H1 (cell line): ENCODE measurements around the gene COX19. TPM values are rescaled to one million over a fixed set of nuclear protein-coding genes. Genes with fewer than 3 reads are reported as not detected.
"Not testable (repeated sequence)": the region's sequence is repeated elsewhere in the genome, so short reads cannot be mapped to it uniquely, and the experiment has no call there.

Experiments
- CTCF ChIA-PET: fragments of 300-600 bp; sonication (Branson Sonifier 250); formaldehyde crosslinking; loops from one replicate; lab custom pipeline; 2021; ENCODE audit not compliant: partially characterized antibody; lab: Charles Lee
- POLR2A ChIA-PET: fragments of 300-600 bp; sonication (Branson Sonifier 250); formaldehyde crosslinking; loops from one replicate; lab custom pipeline; 2021; ENCODE audit warnings: inconsistent platforms; ENCODE audit not compliant: partially characterized antibody; lab: Charles Lee
- DNase-seq, 2 experiments: peaks; one replicate each; pipeline versions ENCODE4 v3.0.0 to v3.0.0-alpha.2; 2010 to 2022; ENCODE audit warnings: low spot score in 2 of 2, low read depth in 1 of 2, mixed read lengths in 1 of 2
- FAIRE-seq: peaks from 2 replicates; lab custom pipeline; 2011; peaks lifted over from hg19 to GRCh38; lab: Jason Lieb, UNC
- H2AFZ ChIP-seq: 2 replicates; pipeline ENCODE4 v1.8.1; 2012; ENCODE audit warnings: low read length, inconsistent platforms
- H2AK5ac ChIP-seq: 2 replicates; pipeline ENCODE4 v1.6.1; 2013; ENCODE audit warnings: low read depth, low read length
- H2BK120ac ChIP-seq: replicated peaks from 2 replicates; pipeline ENCODE3; 2013; ENCODE audit warnings: low read depth, low read length, inconsistent platforms
- H2BK12ac ChIP-seq: 2 replicates; pipeline ENCODE4 v1.6.1; 2013; ENCODE audit warnings: low read depth, low read length
- H2BK15ac ChIP-seq: 2 replicates; pipeline ENCODE4 v1.6.1; 2013; ENCODE audit warnings: low read length
- H2BK20ac ChIP-seq: 2 replicates; pipeline ENCODE4 v1.6.1; 2013; ENCODE audit warnings: low read length
- H2BK5ac ChIP-seq: 2 replicates; pipeline ENCODE4 v1.6.1; 2013; ENCODE audit warnings: low read depth, low read length
- H3K14ac ChIP-seq: 2 replicates; pipeline ENCODE4 v1.6.1; 2013; ENCODE audit warnings: inconsistent platforms; ENCODE audit not compliant: insufficient read length
- H3K18ac ChIP-seq: 2 replicates; pipeline ENCODE4 v1.6.1; 2013; ENCODE audit warnings: low read length; ENCODE audit errors: extremely low read depth
- H3K23ac ChIP-seq: 2 replicates; pipeline ENCODE4 v1.6.1; 2013; ENCODE audit warnings: inconsistent platforms; ENCODE audit not compliant: insufficient read length
- H3K23me2 ChIP-seq: 2 replicates; pipeline ENCODE4 v1.6.1; 2013; ENCODE audit warnings: low read depth, low read length
- H3K27ac ChIP-seq: 2 replicates; pipeline ENCODE4 v1.6.1; 2011; ENCODE audit warnings: low read depth, low read length, inconsistent platforms
- H3K27me3 ChIP-seq, 4 experiments: replicated peaks in 1 of 4; 1 replicate in 1 of 4; 2 replicates in 3 of 4; pipeline versions ENCODE4 v1.6.1 to v1.8.1; 2011 to 2013; ENCODE audit warnings: low read length in 3 of 4, mild to moderate bottlenecking in 3 of 4, inconsistent platforms in 2 of 4, mixed read lengths in 2 of 4, moderate library complexity in 1 of 4; ENCODE audit not compliant: control insufficient read depth in 3 of 4, insufficient read depth in 3 of 4; ENCODE audit errors: extremely low read depth in 1 of 4
- H3K36me3 ChIP-seq, 4 experiments: 2 replicates each; pipeline versions ENCODE4 v1.6.1 to v1.8.1; 2011 to 2013; ENCODE audit warnings: mild to moderate bottlenecking in 4 of 4, low read length in 3 of 4, moderate library complexity in 2 of 4, control low read depth in 1 of 4, inconsistent platforms in 1 of 4; ENCODE audit not compliant: insufficient read depth in 4 of 4, control insufficient read depth in 2 of 4
- H3K4ac ChIP-seq: replicated peaks from 2 replicates; pipeline ENCODE3; 2013; ENCODE audit warnings: low read length, low read depth, mixed read lengths, inconsistent platforms; ENCODE audit not compliant: insufficient read length
- H3K4me1 ChIP-seq, 4 experiments: replicated peaks in 1 of 4; 1 replicate in 1 of 4; 2 replicates in 3 of 4; pipeline versions ENCODE4 v1.6.1 to v1.8.1; 2011 to 2013; ENCODE audit warnings: low read length in 3 of 4, inconsistent platforms in 2 of 4, mixed read lengths in 1 of 4; ENCODE audit not compliant: insufficient read depth in 4 of 4, control insufficient read depth in 3 of 4
- H3K4me2 ChIP-seq, 2 experiments: 2 replicates each; pipeline versions ENCODE4 v1.6.1 to v1.8.1; 2011 to 2013; ENCODE audit warnings: low read depth in 2 of 2, low read length in 2 of 2, control low read depth in 1 of 2, inconsistent platforms in 1 of 2, mild to moderate bottlenecking in 1 of 2; ENCODE audit not compliant: insufficient read depth in 1 of 2
- H3K4me3 ChIP-seq, 4 experiments: fragments of 200-600, 300-600 bp in 1 of 4; sonication (generic), shearing (Covaris generic), sonication (Bioruptor Twin) in 1 of 4; 2 replicates each; pipeline versions ENCODE4 v1.5.1 to v1.8.1; 2011 to 2016; ENCODE audit warnings: low read length in 4 of 4, low read depth in 3 of 4, control low read depth in 2 of 4, inconsistent platforms in 2 of 4, mild to moderate bottlenecking in 2 of 4, mixed read lengths in 1 of 4, moderate library complexity in 1 of 4; ENCODE audit not compliant: insufficient read depth in 2 of 4; ENCODE audit errors: extremely low read depth in 1 of 4
- H3K56ac ChIP-seq: replicated peaks from 2 replicates; pipeline ENCODE3; 2013; ENCODE audit warnings: low read depth, mild to moderate bottlenecking, mixed read lengths, low read length, inconsistent platforms; ENCODE audit not compliant: insufficient read length
- H3K79me1 ChIP-seq: 2 replicates; pipeline ENCODE4 v1.6.1; 2013; ENCODE audit warnings: low read depth, low read length, control low read depth
- H3K79me2 ChIP-seq, 2 experiments: 2 replicates each; pipeline versions ENCODE4 v1.6.1 to v1.8.1; 2012 to 2013; ENCODE audit warnings: low read length in 2 of 2, mild to moderate bottlenecking in 2 of 2, inconsistent platforms in 1 of 2; ENCODE audit not compliant: insufficient read depth in 2 of 2, control insufficient read depth in 1 of 2
- H3K9ac ChIP-seq, 4 experiments: replicated peaks in 1 of 4; 1 replicate in 1 of 4; 2 replicates in 3 of 4; pipeline versions ENCODE4 v1.6.1 to v1.8.1; 2011 to 2013; ENCODE audit warnings: low read depth in 3 of 4, low read length in 3 of 4, control low read depth in 2 of 4, mild to moderate bottlenecking in 2 of 4, moderate library complexity in 2 of 4, inconsistent platforms in 1 of 4; ENCODE audit errors: extremely low read depth in 1 of 4
- H3K9me3 ChIP-seq, 2 experiments: 2 replicates each; pipeline versions ENCODE4 v1.6.1 to v1.8.1; 2012 to 2013; ENCODE audit warnings: mild to moderate bottlenecking in 2 of 2, moderate library complexity in 2 of 2, control low read depth in 1 of 2, inconsistent platforms in 1 of 2, low read depth in 1 of 2, low read length in 1 of 2, mixed read lengths in 1 of 2; ENCODE audit not compliant: insufficient read depth in 2 of 2
- H4K20me1 ChIP-seq, 2 experiments: replicated peaks in 1 of 2; 2 replicates each; pipeline versions ENCODE3 to v1.8.1; 2011 to 2013; ENCODE audit warnings: inconsistent platforms in 2 of 2, low read length in 2 of 2, mild to moderate bottlenecking in 1 of 2; ENCODE audit not compliant: insufficient read depth in 2 of 2, control insufficient read depth in 1 of 2
- H4K5ac ChIP-seq: 2 replicates; pipeline ENCODE4 v1.6.1; 2013; ENCODE audit warnings: low read length, low read depth, mixed read lengths, inconsistent platforms; ENCODE audit not compliant: insufficient read length
- H4K8ac ChIP-seq: 2 replicates; pipeline ENCODE4 v1.8.0; 2013; ENCODE audit warnings: mild to moderate bottlenecking, moderate library complexity, low read length, inconsistent platforms; ENCODE audit not compliant: insufficient read depth; ENCODE audit errors: extremely low read depth
- H4K91ac ChIP-seq: replicated peaks from 2 replicates; pipeline ENCODE3; 2013; ENCODE audit warnings: low read length, mixed read lengths, inconsistent platforms; ENCODE audit not compliant: insufficient read length
- BACH1 ChIP-seq: IDR thresholded peaks from 2 replicates; pipeline ENCODE4 v1.6.1; 2012; ENCODE audit warnings: low read length, improper control_type of control experiment
- GABPA ChIP-seq: IDR thresholded peaks from 2 replicates; pipeline ENCODE4 v1.6.1; 2011; ENCODE audit warnings: mild to moderate bottlenecking, low read length, moderate library complexity, borderline replicate concordance; ENCODE audit not compliant: insufficient read depth
- HDAC2 ChIP-seq, 2 experiments: fragments of 300-600 bp in 1 of 2; sonication (generic) in 1 of 2; IDR thresholded peaks; 2 replicates each; pipeline ENCODE4 v1.6.1; 2011 to 2012; ENCODE audit warnings: low read depth in 2 of 2, low read length in 2 of 2, mild to moderate bottlenecking in 2 of 2, moderate library complexity in 2 of 2, borderline replicate concordance in 1 of 2, inconsistent platforms in 1 of 2
- YY1 ChIP-seq: IDR thresholded peaks from 2 replicates; pipeline ENCODE4 v1.6.1; 2011; ENCODE audit warnings: low read depth, mild to moderate bottlenecking, low read length
- WGBS, 2 experiments: shearing (Covaris generic) in 1 of 2; methylation state at CpG; one replicate each; pipeline versions ENCODE4 v1.1.6 to v1.1.7; 2013 to 2015; ENCODE audit warnings: low lambda C conversion rate in 2 of 2, mixed read lengths in 2 of 2, inconsistent platforms in 1 of 2, low coverage in 1 of 2, missing lambda C conversion rate in 1 of 2; ENCODE audit not compliant: insufficient replicate concordance in 2 of 2, insufficient coverage in 1 of 2, insufficient read length in 1 of 2; ENCODE audit errors: extremely low coverage in 1 of 2, missing lambda C conversion rate in 1 of 2; 5-methylcytosine and 5-hydroxymethylcytosine counted together
- polyA plus RNA-seq, 7 experiments: library from polyadenylated mRNA; depleted of rRNA in 3 of 7; stranded (reverse) in 5 of 7; unstranded in 2 of 7; fragments of >200 nt in 5 of 7; fragments of 200-250 nt in 2 of 7; gene quantifications; 1 replicate in 5 of 7; 2 replicates in 1 of 7; 4 replicates in 1 of 7; pipeline versions ENCODE4 v1.2.1 to v1.2.3, GENCODE V29; 2011 to 2013; ENCODE audit warnings: missing spikeins in 2 of 7, mixed read lengths in 2 of 7
- total RNA-seq: library from RNA; stranded (reverse); fragmentation: NEBNext Ultra II Directional; extraction: Animal tissue kit (Norgen Biotek cat#: 25700); gene quantifications from 2 replicates; pipeline ENCODE4 v1.2.1, GENCODE V29; 2021

The COX19 gene
- total and polyA plus RNA-seq, 2 of the 8 experiments (the other 6 are each of a cell fraction or from before 2014, with no cell fraction given): 3.9 to 7.9 TPM

GRCh38 chr7:1001069-1001770 is 25.9 kb upstream of the COX19 start:
- TF ChIP-seq BACH1: peak; percentile 68
- peak; percentile 60; the same call in 1 of the 2 replicates for TF ChIP-seq YY1
- 0 out of 2 replicates have a peak, but pooled peaks have one; percentile 37 for TF ChIP-seq GABPA
- TF ChIP-seq HDAC2 (IDR thresholded peaks at IDR 0.05; ENCODE audit: borderline replicate concordance in 1 of 2, low read depth in 2 of 2, low read length in 2 of 2): peak in 1 of 2 experiments; percentile 51; a peak in 1 of 4 replicates
- TF ChIP-seq, all 59 proteins: peak for 4; not testable (repeated sequence) for 55
- H3K4me3 ChIP-seq, H4K91ac ChIP-seq, H2AK5ac ChIP-seq, H3K4ac ChIP-seq, H4K5ac ChIP-seq, H3K14ac ChIP-seq, H3K79me2 ChIP-seq, H4K20me1 ChIP-seq, H3K9ac ChIP-seq, H2BK20ac ChIP-seq, H3K27ac ChIP-seq, POLR2A ChIA-PET, H3K79me1 ChIP-seq, H3K36me3 ChIP-seq, H3K23ac ChIP-seq, H2BK5ac ChIP-seq, H3K4me2 ChIP-seq, H2BK12ac ChIP-seq, H3K23me2 ChIP-seq, H3K9me3 ChIP-seq, H2BK15ac ChIP-seq, H3K18ac ChIP-seq, H3K27me3 ChIP-seq, H2AFZ ChIP-seq, H3K4me1 ChIP-seq, H4K8ac ChIP-seq, H2BK120ac ChIP-seq, H3K56ac ChIP-seq, FAIRE-seq: not testable (repeated sequence)
- CTCF ChIA-PET: interaction anchor here (0.9 to 10.0 kb wide), 2 partner anchors 23 to 65 kb away, joined by 3 to 143 read pairs; no protein-coding TSS in a partner anchor
- peak in 1 of 2 experiments; percentile 68 for DNase-seq
- 74% methylated on average over 7 of the region's 14 CpGs; no CpG with 5 or more reads in 1 of the 2 experiments for WGBS, 2 experiments
